NCI-H1105 treated with DMSO at 0.1 percent for 48 hours (cell line): ENCODE measurements around the gene MEN1.

Experiments
- DNase-seq: peaks from one replicate; lab custom pipeline; 2025; lab: John Stamatoyannopoulos, UW

MEN1 gene

DNA sequence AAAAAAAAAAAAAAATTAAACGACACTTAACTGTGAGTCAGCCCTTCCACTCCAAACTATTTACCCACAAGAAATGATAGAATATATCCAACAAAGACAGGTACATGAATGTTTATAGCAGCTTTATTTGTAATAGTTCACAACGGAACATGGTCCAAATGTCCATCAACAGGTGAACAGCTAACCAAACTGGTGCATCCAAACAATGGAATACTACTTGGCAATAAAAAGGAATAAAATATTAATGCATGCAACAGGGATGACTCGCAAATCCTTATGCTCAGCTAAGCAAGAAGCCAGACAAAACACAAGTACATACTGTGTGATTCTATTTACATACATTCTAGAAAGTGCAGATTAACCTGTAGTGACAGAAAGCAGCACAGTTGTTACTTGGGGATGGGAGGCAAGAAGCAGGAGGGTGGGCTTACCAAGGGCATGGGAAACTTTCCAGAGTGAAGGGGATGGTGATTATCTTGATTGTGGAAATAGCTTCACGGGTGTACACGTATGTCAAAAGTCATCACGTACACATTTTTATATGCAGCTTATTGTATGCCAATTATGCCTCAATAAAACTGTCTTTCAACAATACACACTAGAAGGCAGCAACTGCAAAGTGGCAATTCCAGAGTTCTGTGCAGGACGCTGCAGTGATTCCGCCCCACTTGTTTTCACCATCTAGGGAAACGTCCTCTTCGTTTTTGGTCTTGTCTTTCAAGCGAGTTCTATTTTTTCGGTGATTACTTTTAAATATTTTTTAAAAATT lies 25.4 kb downstream of the MEN1 start:
- DNase-seq, result no peak

DNA sequence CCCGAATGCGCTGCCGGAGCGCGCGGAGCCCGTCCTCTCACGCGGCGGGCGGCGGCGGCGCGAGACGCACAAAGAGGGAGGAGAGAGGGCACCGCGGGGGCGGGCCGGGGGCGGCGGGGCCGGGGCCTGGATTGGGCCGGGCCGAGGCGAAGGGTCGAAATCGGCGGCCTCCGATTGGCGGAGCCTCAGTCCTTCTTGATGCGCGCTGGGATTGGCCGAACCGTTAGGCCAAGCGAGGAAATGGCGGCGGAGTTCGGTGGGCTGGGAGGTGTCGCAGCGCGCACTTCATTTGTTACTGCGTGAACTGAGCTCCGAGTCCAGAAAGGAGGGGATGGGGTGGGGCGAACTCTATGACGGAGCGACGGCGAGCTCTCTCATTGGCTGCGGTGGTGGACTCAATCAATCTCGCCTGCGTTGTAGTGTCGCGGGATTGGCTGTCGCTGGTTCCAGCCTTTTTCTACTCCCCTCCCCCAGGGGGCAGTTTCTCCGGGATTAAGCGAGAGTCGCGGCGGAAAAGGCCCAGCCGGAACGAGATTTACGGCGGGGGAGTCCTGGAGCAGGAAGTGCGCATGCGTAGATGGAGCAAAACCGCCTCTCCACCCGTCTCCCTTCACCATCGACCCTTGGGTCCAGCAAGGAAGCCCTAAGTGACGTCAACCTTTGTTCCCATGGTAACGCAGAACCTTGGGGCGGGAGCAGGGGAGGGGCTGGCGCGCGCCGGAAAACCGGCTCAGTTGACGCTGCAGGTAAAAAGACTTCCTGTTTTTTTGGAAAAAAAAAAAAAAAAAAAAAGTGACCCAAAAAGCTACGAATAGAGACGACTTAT lies 31.7 kb downstream of the MEN1 start, which contains the start of gene SF1:
SF1 (minus strand) TSS at position 70 of the 826 bp plus-strand sequence. CDS start 150 bp downstream, outside the sequence.
- peak; percentile 100 for DNase-seq

DNA sequence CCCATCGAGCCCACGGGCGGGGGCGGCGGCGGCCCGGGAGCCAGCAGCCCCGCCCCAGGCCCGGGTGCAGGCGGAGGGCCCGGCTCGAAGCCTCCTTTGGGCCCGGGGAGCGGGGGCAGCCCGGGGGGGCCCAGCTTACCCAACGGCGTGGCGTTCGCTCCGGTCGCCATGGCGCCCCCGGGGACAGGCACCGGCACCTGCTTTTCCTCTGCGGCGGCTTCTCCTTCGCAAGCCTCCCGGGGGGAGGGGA lies 32.2 kb downstream of the MEN1 start:
- DNase-seq, result no peak

DNA sequence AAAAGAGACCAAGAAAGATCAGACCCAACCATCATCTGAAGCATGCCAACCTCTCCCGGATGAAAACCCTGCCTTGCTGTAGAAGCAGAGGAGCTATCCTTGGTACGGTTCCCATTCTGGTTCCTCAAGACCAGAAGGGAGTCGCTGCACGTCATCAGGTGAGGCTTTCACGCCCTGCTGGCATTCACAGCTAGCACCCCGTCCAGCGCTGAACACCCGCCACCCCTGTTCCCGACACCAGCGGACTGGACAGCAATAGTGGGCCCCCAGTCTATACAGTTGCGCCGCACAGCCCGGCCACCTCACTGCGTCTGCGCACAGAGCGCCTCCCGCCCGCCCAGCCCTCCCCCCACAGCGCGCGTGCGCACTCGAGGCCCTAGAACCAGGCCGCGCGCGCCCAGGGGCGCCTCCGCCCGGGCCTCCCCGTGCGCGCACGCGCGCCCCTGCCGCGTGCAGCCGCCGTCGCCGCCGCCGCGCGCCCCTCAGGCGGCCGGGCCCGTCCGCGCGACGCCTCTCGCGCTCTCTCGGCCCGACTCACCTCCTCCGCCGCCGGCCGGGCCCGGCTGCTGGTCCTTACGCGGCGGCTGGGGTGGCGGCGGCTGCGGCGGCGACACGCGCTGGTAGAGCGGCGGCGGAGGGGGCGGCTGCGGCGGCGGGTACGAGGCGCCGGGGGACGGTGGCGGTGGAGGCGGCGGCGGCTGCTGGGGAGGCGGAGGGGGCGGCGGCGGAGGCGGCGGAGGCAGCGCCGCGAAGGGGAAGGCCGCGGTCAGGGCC lies 32.7 kb downstream of the MEN1 start:
- peak; percentile 72 for DNase-seq

DNA sequence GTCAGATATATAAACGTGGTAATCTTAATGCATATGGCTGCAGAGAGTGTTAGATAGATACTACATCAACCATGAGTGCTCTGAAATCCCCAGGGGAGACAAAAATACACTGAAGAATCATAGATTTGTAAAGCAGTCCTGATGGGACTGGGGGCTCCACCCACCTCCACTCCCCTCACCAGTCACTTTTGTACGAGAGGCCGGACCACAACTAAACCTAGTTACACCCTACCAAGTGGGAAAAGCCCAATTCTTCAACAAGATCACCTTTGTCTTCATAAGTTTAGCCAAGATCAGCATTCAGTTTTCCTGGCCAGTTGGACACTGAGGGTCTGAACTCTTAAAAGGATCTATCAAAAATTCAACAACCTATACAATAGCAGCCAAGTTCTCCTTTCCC lies 33.5 kb downstream of the MEN1 start:
- no peak for DNase-seq

DNA sequence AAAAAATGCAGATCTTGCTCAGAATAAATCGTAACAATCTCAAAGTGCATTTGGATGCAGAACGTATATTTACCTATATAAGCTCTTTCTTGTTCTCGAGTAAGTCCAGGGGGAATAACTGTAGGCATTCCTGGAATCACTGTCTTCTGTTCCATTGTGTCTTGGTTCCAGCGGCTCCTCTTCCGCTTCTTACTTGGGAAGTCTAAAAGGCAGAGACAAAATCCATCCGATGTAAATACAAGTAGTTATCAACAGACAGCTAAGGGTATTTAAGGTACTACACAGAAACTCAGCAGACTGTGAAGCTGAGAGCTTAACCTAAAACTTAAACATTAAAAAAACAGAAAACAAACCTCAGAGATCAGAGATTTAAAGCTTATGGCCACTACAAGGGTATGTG lies 33.9 kb downstream of the MEN1 start:
- DNase-seq, result no peak

DNA sequence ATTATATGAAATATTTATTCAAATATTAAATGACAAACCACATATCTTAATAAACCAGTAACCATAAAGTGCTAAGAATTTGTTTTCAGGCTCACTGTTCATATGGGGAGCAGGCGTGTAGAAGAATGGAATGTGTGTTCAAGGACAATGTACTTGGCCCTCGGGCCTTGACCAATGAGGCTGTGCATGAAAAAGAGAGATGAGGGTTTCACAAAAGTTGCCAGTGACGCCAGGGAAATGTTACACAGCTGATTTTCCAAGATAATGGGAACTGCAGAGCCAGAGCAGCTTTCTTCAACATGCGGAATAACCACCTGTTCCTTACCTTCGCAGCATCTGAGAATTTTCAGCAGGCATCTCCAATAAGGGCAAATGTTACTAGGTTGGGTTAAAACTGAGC lies 36.2 kb downstream of the MEN1 start:
- DNase-seq, result no peak

DNA sequence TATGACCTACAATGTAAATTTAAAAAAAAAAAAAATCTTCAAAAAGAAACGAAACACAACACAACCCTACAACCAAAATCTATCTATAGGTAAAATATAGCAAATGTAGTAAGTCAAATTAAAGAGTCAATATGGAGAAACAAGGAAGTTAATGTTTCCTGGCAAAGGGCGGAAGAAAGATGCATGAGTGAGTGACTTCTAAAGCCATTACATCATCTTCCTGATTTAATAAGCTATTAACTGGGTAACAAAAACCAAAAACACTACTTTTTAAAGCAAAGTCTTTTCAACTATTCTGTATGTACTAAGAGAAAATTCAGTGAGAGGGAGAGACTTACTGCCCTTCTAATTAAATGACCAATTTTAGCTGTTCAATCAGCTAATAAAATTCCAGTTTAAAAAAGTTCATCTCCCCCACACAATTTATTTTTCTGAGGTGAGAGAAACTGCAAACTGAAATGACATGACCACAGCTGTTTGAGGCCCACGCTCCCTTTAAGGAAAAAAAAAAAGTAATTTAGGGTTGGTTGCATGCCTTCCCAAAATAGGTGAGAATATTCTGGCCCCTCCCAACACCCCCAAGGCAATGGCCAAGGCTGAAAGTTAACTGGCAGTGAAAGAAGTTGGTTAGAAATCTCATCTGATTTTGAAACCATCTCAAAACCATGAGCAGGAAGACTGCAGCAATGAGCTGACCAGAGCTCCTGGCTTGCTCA lies 37.9 kb downstream of the MEN1 start:
- DNase-seq, result no peak

DNA sequence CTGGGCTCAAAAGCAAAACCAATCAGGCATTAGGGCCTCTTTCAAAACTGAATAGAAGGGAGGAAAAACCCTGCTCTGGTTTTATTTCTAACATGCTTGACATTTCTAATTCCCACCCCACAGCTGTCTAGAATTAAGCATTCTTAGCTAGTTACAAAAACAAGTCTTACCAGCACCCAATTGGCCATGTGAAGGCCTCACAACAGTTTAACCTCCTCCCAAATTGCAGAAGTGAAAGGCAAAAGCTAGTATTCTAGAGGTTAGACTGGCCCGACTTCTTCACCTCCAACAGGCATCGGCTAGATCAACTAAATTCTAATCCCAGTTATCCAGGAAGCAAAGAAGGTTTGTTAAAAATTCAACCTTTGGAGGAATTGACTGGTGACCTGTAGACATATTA lies 38.5 kb downstream of the MEN1 start:
- DNase-seq, result no peak

DNA sequence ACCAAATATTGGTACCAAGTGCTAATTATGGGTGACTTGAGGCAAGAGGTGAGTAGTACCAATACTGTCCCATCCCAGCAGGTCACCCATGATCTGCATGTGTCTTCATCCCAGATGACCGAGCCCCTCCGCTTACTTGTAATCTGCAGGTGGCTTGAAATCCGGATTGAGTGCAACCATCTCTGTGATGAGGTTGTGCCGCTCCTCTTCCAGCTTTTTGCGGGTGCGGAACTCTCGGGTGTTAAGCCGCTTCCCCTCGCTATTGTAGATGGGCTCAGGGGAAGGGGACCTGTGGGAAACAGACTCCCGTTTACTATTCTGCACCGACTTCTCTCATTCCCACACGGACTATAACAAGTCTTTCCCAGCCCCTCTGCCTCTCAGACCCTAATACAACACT lies 40.2 kb downstream of the MEN1 start:
- DNase-seq, result no peak

DNA sequence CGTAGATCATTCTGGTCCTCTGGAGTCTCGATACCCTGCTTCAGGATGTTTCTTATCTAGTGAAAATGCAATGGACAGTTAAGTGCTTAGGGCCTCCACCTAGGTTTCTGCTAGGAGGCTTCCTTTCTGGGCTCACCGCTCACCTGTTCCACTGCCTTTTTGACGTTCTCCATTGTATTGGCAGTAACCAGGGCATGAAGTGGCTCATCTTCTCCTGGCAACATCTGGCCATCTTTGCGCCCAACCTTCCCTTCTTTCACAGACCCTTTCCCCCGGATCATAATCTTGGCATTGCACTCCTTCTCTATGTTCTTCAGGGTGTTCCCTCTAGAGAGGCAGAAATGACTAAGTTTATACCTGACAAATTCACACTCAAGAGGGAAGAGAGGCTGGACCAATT lies 41.1 kb downstream of the MEN1 start:
- no peak for DNase-seq

DNA sequence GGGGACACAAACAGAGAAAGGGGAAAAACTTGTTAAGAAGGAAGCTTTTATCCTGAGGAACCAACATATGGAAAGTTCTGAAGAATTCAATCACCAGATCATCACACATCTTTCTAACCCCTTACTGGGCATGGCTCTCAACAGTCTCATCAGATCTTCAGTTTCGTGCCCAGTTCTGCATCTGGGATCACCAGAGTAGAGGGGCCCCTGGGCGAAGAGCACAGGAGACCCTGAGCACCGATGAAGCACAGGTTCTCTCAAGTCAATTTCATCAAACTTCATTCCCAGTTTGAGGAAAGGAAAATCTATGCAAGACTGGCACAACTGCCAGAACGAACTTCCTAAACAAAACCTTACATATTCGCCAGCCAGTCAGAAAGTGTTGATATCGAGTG lies 42.1 kb downstream of the MEN1 start:
- DNase-seq, result no peak

DNA sequence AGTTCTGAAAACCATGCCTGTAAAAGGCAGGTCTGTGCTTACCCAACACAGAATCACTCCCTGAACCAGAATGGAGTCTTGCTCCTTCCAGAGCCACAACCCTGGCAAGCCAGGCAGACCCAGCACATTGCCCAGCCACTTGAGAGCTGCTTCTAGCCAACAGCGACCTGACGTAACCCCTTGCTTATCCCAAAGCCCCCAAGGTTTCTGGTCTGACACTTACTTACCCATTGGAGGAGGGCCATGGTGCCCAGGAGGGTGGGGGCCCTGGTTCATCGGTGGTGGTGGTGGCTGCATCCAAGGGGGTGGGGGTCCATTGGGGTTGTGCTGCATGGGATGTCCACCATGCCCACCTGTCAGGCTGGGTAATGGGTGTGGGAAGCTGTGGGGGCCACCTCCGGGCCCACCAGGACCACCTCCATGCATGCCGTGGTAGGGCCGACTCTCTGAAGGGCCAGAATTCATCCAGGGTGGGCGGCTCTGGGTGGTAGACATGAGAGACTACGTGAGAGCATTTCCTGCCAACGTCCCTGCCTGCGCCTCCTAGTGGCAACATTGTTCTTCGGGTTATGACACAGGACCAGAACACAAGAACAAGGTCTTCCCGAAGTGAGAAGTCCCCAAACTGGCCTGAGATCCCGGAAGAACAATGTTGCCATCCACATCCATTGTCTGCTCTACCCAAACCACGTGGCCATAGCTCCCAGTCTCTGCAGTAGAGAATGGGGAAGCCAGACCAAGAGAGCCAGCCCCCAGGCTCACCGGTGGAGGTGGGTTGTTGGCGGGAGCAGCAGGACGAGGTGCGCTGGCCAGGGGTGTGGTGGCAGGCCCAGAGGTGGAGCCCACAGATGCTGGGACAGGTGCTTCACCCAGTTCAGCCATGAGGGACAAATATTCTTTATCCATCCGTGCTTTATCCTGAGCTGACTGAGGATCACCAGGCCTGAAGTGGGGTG lies 42.7 kb downstream of the MEN1 start:
- no peak for DNase-seq

DNA sequence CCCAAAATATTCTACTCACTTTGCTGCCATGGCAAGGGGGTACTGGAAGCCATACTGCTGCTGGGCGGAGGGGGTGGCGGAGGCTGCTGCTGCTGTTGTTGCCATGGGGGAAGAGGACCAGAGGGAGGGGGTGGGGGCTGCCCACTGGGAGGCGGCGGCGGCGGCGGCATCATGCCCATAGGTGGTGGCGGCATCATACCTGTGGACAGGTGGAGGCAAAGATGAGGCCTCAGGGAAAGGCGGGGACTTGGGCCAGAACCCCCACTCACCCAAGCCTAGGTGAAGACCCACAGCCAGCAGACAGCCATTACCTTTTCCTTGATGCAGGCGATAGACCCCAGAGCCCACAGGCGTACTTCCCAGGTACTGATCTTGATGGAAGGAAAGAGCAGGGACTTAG lies 43.5 kb downstream of the MEN1 start:
- no peak for DNase-seq

DNA sequence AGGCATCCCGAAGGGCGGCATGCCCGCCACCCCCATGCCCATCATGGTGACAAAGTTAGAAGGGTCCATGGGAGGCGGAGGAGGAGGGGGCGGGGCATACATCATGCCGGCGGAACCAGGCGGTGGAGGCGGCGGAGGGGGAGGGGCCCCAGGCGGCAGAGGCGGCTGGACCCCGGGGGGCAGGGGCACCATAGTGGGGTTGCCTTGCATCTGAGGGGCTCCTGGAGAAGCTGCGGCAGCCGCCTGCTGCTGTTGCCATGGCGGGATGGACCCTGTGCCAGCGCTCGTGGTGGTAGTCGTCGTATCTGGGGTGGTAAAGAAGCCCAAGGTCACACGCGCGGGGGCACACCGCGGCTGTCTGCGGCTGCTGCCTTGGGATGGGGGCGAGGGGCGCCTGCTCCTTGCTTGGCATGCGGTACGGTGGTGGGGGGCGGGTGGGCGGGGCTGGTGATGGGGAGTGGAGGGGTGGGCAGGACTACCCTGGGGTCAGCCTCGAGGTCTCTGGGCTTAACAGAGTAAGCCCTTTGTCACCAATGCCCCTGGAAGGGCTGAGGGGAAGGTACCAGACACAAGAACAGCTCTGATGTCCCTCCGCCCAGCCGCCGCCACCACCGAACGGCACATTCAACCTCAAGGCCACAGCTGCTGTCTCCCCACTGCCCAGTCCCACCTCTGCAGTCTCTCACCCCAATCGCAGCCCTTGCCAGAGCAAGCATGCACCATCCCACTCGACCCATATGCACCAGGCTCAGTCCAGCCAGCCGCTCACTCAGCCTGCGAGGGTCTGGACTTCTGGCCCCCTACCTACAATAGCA lies 44.3 kb downstream of the MEN1 start:
- no peak for DNase-seq

DNA sequence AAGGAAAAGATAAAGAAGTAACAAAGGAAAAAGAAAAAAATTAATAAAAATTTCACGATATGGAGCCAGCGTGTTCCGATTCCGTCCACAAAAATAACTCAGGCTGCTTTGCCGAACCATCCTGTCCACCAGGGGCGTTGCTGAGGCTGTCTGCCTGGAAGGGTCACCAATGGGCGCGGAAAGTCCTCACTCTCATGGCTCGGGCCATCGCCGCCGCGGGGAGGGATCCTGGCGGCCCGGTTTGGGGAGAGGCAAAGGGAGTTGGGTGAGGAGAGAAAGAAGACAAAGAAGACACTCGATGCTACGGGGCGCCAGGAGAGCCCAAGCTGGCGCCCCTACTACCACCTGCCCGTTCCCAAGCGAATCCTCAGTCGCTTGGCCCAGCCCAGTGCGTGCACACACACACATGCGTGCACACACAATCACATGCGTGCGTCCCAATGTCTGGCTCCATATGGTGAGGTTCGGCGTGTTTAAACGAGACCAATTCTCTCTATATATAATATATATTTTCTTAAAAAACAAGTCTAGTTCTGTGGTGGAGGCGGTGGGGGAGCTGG lies 45.0 kb downstream of the MEN1 start:
- DNase-seq, result no peak

DNA sequence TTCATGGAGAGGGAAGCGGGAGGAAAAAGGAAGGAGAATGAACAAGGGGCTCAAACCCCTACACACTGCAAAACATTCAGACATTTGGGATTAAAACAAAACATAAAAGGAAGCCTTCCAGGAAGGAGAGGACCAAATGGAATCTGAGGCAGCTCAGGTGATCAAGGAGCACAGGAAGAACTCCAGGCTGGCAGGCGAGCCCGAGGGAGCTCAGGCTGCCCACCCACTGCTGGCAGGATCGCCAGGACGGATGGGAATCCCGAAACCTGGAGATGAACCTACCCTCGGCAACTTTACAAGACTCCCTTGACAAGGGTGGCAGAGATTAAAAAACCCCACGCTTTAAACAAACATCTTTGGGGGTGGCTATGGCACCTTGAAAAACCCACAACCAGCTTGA lies 45.6 kb downstream of the MEN1 start:
- DNase-seq, result no peak

DNA sequence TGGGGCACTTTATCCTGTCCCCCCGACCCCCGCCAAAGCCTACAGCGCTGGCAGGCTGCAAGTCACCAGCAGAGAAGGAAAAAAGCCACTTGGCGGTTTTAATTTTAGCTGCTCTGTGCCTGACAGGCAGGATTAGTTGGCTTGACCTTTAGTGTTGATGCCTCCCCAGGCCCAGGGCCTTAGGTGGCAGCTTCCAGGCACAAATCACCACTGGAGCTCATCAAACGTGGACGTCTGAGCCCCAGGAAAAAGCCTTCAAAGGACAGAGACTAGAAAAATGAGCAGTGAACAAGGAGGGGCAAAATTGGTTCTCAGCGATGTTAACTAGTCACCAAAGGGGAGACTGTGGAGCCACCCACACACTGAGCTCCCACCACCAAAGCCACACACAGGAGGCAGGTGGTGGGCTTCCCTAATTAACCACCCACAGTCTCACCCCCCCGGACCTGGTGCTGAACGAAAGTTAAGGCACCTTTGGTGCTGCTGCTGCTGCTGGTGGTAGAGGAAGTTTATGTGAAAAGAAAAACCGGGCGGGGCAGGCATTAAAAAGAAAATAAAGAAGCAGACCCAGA lies 46.2 kb downstream of the MEN1 start:
- no peak for DNase-seq

DNA sequence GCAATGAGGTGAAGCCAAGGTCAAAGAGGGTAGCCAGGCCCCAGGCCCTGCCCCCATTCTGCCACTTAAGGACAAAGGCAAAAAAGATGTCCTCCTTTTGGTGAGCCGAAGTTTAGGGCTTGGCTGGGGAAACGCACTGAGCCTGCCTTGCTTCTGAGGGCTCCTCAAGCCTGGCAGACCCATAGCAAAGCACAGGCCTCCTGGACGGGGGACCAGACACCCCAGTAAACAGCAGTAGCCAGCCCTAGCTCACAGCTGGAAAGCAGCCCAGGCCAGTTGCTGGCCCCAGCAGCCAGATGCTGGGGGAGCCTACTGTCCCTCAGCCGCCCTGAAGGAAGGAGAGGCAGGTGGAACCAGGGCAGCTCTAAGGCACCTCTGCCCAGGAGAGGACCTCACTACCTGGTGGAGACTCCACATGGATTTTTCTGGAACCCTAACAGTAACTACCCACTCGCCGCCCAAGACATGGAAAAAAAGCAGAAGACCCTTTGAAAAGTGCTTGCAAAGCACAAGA lies 46.8 kb downstream of the MEN1 start:
- DNase-seq, result no peak
